ENCODE results near the gene GSK3A.

The GSK3A gene

GRCh38 chr19:42285988-42286348, 43.6 kb upstream of the GSK3A start:
- H3K4ac ChIP-seq (ENCODE audit: low read depth, low read length), result no peak overlapping the region
- no peaks in the 10 kb centered on the region for H3K27me3 ChIP-seq (ENCODE audit: insufficient read depth, low read length, poor library complexity)
- H4K5ac ChIP-seq (ENCODE audit: low read length), result no peak overlapping the region
- peaks cover 13% of the 10 kb centered on the region for H3K4me1 ChIP-seq (ENCODE audit: control insufficient read depth, low read depth, low read length)
- H3K4me3 ChIP-seq (ENCODE audit: low read length), result no peak overlapping the region
- WGBS (ENCODE audit: extremely low coverage, insufficient coverage, low lambda C conversion rate), result no CpG with 5 or more reads among the region's 6 CpGs
- H3K79me1 ChIP-seq (ENCODE audit: low read length), result peaks cover 18% of the 10 kb centered on the region
- H2BK15ac ChIP-seq (replicated peaks; ENCODE audit: low read depth), result no peak overlapping the region
- no peak overlapping the region for H3K9ac ChIP-seq (ENCODE audit: low read length)
- no peak for DNase-seq
- no peak overlapping the region for H3K18ac ChIP-seq (ENCODE audit: low read length)
- H2BK5ac ChIP-seq (ENCODE audit: low read length), result no peak overlapping the region
- H3K36me3 ChIP-seq (ENCODE audit: control insufficient read depth, insufficient read depth, low read length), result peaks cover 5% of the 10 kb centered on the region
- H3K4me2 ChIP-seq (ENCODE audit: low read length), result no peak overlapping the region
- no peak overlapping the region for H4K8ac ChIP-seq (ENCODE audit: low read depth, low read length)
- peak overlapping the region; percentile 10 for H3K56ac ChIP-seq (ENCODE audit: low read length)
- H2BK120ac ChIP-seq (ENCODE audit: low read depth, low read length), result no peak overlapping the region
- H3K27ac ChIP-seq (ENCODE audit: low read depth, low read length), result no peak overlapping the region
- peak overlapping the region; percentile 29 for H3K23ac ChIP-seq (ENCODE audit: low read length)
- no peak overlapping the region for H2AK5ac ChIP-seq (ENCODE audit: low read length)
- peaks cover 13% of the 10 kb centered on the region for H3K79me2 ChIP-seq (ENCODE audit: control insufficient read depth, insufficient read depth, low read length)

GRCh38 chr19:42285541-42285941, 43.1 kb upstream of the GSK3A start:
- Histone ChIP-seq H2BK5ac (ENCODE audit: low read length) (no peak overlapping the region), H3K4ac (ENCODE audit: low read depth, low read length) (no peak overlapping the region), H3K4me2 (ENCODE audit: low read length) (no peak overlapping the region), H3K27ac (ENCODE audit: low read depth, low read length) (no peak overlapping the region), H2AK5ac (ENCODE audit: low read length) (no peak overlapping the region), H3K4me3 (ENCODE audit: low read length) (no peak overlapping the region), H2BK15ac (replicated peaks; ENCODE audit: low read depth) (no peak overlapping the region), H3K23ac (ENCODE audit: low read length) (no peak overlapping the region), H3K56ac (ENCODE audit: low read length) (peak overlapping the region; percentile 89), H3K79me2 (ENCODE audit: control insufficient read depth, insufficient read depth, low read length) (peaks cover 13% of the 10 kb centered on the region), H3K4me1 (ENCODE audit: control insufficient read depth, low read depth, low read length) (peaks cover 13% of the 10 kb centered on the region), H3K79me1 (ENCODE audit: low read length) (peaks cover 18% of the 10 kb centered on the region), H4K5ac (ENCODE audit: low read length) (no peak overlapping the region), H3K18ac (ENCODE audit: low read length) (no peak overlapping the region), H2BK120ac (ENCODE audit: low read depth, low read length) (no peak overlapping the region), H3K9ac (ENCODE audit: low read length) (peak overlapping the region; percentile 87), H3K36me3 (ENCODE audit: control insufficient read depth, insufficient read depth, low read length) (peaks cover 5% of the 10 kb centered on the region), H3K27me3 (ENCODE audit: insufficient read depth, low read length, poor library complexity) (no peaks in the 10 kb centered on the region), H4K8ac (ENCODE audit: low read depth, low read length) (no peak overlapping the region)
- no CpG with 5 or more reads among the region's 5 CpGs for WGBS (ENCODE audit: extremely low coverage, insufficient coverage, low lambda C conversion rate)
- DNase-seq, result no peak

DNA sequence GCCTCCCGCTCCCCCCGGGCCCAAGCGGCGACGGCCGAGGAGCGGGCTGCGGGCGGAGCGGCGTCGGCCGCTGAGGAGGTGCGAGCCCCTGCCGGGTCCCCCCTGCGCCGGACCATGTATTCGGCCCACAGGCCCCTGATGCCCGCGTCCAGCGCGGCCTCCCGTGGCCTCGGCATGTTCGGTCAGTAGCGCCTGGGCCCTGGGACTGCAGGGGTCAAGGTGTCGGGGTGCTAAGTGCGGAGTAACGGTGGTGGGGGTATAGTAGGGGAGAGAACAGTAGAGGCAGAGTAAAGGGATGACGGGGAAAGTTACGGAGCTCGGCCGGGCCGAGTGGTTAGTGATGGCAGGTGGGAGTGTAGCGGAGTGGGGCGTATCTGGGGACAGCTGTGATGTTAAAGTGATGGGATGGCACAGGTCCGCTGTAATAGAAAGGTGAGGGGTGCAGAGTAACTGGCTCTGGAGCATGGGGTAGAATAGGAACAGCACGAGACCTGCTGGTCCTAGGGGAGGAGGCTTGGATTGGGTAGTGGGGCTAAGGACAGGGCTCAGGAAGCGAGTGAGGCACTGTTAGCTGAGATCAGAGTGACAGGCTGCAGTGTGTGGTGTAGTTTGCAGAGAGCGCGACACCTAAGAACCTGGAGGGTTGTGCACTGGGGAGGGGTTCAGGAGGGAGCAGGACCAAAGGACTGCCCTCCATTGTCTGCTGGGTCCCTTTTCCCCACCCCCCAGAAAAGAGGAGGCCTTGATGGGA, 42.4 kb upstream of the GSK3A start:
- DNase-seq, result peak; percentile 46
- no peak overlapping the region for H3K27ac ChIP-seq (ENCODE audit: low read depth, low read length)

GRCh38 chr19:42284066-42284501, 41.7 kb upstream of the GSK3A start:
- H2BK5ac ChIP-seq (ENCODE audit: low read length), result no peak overlapping the region
- peak overlapping the region; percentile 89 for H3K27ac ChIP-seq (ENCODE audit: low read depth, low read length)
- peak overlapping the region; percentile 28 for H4K8ac ChIP-seq (ENCODE audit: low read depth, low read length)
- H3K23ac ChIP-seq (ENCODE audit: low read length), result no peak overlapping the region
- no peak overlapping the region for H2BK15ac ChIP-seq (replicated peaks; ENCODE audit: low read depth)
- H3K18ac ChIP-seq (ENCODE audit: low read length), result peak overlapping the region; percentile 93
- DNase-seq, result peak; percentile 70
- H2AK5ac ChIP-seq (ENCODE audit: low read length), result no peak overlapping the region
- peaks cover 18% of the 10 kb centered on the region for H3K79me1 ChIP-seq (ENCODE audit: low read length)
- no peak overlapping the region for H2BK120ac ChIP-seq (ENCODE audit: low read depth, low read length)
- WGBS (ENCODE audit: extremely low coverage, insufficient coverage, low lambda C conversion rate), result no CpG with 5 or more reads among the region's 76 CpGs
- H3K56ac ChIP-seq (ENCODE audit: low read length), result peak overlapping the region; percentile 85
- H3K4me3 ChIP-seq (ENCODE audit: low read length), result peak overlapping the region; percentile 42
- H3K79me2 ChIP-seq (ENCODE audit: control insufficient read depth, insufficient read depth, low read length), result peaks cover 13% of the 10 kb centered on the region
- H3K36me3 ChIP-seq (ENCODE audit: control insufficient read depth, insufficient read depth, low read length), result peaks cover 4% of the 10 kb centered on the region
- no peak overlapping the region for H4K5ac ChIP-seq (ENCODE audit: low read length)
- H3K4me1 ChIP-seq (ENCODE audit: control insufficient read depth, low read depth, low read length), result peaks cover 13% of the 10 kb centered on the region
- no peak overlapping the region for H3K4me2 ChIP-seq (ENCODE audit: low read length)
- peak overlapping the region; percentile 82 for H3K9ac ChIP-seq (ENCODE audit: low read length)
- H3K27me3 ChIP-seq (ENCODE audit: insufficient read depth, low read length, poor library complexity), result no peaks in the 10 kb centered on the region
- H3K4ac ChIP-seq (ENCODE audit: low read depth, low read length), result peak overlapping the region; percentile 92

More for the DNA sequence above, 42.4 kb upstream of the GSK3A start:
- Histone ChIP-seq H2AK5ac (ENCODE audit: low read length) (no peak overlapping the region), H4K5ac (ENCODE audit: low read length) (no peak overlapping the region), H3K18ac (ENCODE audit: low read length) (peak overlapping the region; percentile 24), H3K4ac (ENCODE audit: low read depth, low read length) (no peak overlapping the region), H3K79me1 (ENCODE audit: low read length) (peaks cover 18% of the 10 kb centered on the region), H3K4me1 (ENCODE audit: control insufficient read depth, low read depth, low read length) (peaks cover 13% of the 10 kb centered on the region), H3K56ac (ENCODE audit: low read length) (peak overlapping the region; percentile 89), H2BK5ac (ENCODE audit: low read length) (no peak overlapping the region), H3K4me3 (ENCODE audit: low read length) (peak overlapping the region; percentile 66), H3K23ac (ENCODE audit: low read length) (peak overlapping the region; percentile 81), H3K79me2 (ENCODE audit: control insufficient read depth, insufficient read depth, low read length) (peaks cover 13% of the 10 kb centered on the region), H2BK15ac (replicated peaks; ENCODE audit: low read depth) (no peak overlapping the region), H3K4me2 (ENCODE audit: low read length) (peak overlapping the region; percentile 93), H4K8ac (ENCODE audit: low read depth, low read length) (no peak overlapping the region), H3K27me3 (ENCODE audit: insufficient read depth, low read length, poor library complexity) (no peaks in the 10 kb centered on the region), H2BK120ac (ENCODE audit: low read depth, low read length) (no peak overlapping the region), H3K9ac (ENCODE audit: low read length) (peak overlapping the region; percentile 87), H3K36me3 (ENCODE audit: control insufficient read depth, insufficient read depth, low read length) (peaks cover 5% of the 10 kb centered on the region)
- WGBS (ENCODE audit: extremely low coverage, insufficient coverage, low lambda C conversion rate), result no CpG with 5 or more reads among the region's 41 CpGs

GRCh38 chr19:42283188-42284065, 41.0 kb upstream of the GSK3A start:
- Histone ChIP-seq H3K36me3 (ENCODE audit: control insufficient read depth, insufficient read depth, low read length) (no peaks in the 10 kb centered on the region), H3K4me1 (ENCODE audit: control insufficient read depth, low read depth, low read length) (peaks cover 13% of the 10 kb centered on the region), H3K9ac (ENCODE audit: low read length) (peak overlapping the region; percentile 87), H2BK5ac (ENCODE audit: low read length) (peak overlapping the region; percentile 6), H4K8ac (ENCODE audit: low read depth, low read length) (no peak overlapping the region), H4K5ac (ENCODE audit: low read length) (no peak overlapping the region), H3K4me2 (ENCODE audit: low read length) (peak overlapping the region; percentile 94), H3K79me2 (ENCODE audit: control insufficient read depth, insufficient read depth, low read length) (peaks cover 13% of the 10 kb centered on the region), H3K4ac (ENCODE audit: low read depth, low read length) (no peak overlapping the region), H3K23ac (ENCODE audit: low read length) (peak overlapping the region; percentile 85), H3K27me3 (ENCODE audit: insufficient read depth, low read length, poor library complexity) (no peaks in the 10 kb centered on the region), H3K79me1 (ENCODE audit: low read length) (peaks cover 18% of the 10 kb centered on the region), H2AK5ac (ENCODE audit: low read length) (peak overlapping the region; percentile 6), H3K56ac (ENCODE audit: low read length) (peak overlapping the region; percentile 88), H2BK15ac (replicated peaks; ENCODE audit: low read depth) (no peak overlapping the region), H2BK120ac (ENCODE audit: low read depth, low read length) (no peak overlapping the region), H3K27ac (ENCODE audit: low read depth, low read length) (peak overlapping the region; percentile 4), H3K18ac (ENCODE audit: low read length) (peak overlapping the region; percentile 93), H3K4me3 (ENCODE audit: low read length) (peak overlapping the region; percentile 41)
- no CpG with 5 or more reads among the region's 74 CpGs for WGBS (ENCODE audit: extremely low coverage, insufficient coverage, low lambda C conversion rate)
- DNase-seq, result peak; percentile 96
